SH-SY5Y (cell line): ENCODE results near the gene DENND2C.

Source experiments
- GATA2 ChIP-seq: IDR thresholded peaks from 2 replicates; pipeline ENCODE4 v1.6.1; 2011; ENCODE audit warnings: mild to moderate bottlenecking, low read depth, low read length
- GATA3 ChIP-seq: IDR thresholded peaks from 2 replicates; pipeline ENCODE4 v1.6.1; 2011; ENCODE audit warnings: low read depth, mild to moderate bottlenecking, low read length, moderate library complexity

- TF ChIP-seq GATA2, result no peak
- TF ChIP-seq GATA3, result no peak
Observed at GRCh38 chr1:114547076-114547475, 122.8 kb downstream of the DENND2C start.
